ENCODE data around the gene POU5F1.
"Not testable (repeated sequence)": the region's sequence is repeated elsewhere in the genome, so short reads cannot be mapped to it uniquely, and the experiment has no call there.

DNA sequence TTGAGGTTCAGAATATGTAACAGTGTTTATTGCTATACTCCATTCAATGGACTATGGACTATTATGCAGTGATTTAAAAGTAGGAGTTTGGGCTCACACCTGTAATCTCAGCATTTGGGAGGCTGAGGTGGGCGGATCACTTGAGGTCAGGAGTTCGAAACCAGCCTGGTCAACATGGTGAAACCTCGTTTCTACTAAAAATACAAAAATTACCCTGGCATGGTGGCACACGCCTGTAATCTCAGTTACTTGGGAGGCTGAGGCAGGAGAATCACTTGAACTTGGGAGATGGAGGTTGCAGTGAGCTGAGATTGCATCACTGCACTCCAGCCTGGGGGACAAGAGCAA is 28.6 kb upstream of the POU5F1 start:
- TF ChIP-seq, protein P1, sequence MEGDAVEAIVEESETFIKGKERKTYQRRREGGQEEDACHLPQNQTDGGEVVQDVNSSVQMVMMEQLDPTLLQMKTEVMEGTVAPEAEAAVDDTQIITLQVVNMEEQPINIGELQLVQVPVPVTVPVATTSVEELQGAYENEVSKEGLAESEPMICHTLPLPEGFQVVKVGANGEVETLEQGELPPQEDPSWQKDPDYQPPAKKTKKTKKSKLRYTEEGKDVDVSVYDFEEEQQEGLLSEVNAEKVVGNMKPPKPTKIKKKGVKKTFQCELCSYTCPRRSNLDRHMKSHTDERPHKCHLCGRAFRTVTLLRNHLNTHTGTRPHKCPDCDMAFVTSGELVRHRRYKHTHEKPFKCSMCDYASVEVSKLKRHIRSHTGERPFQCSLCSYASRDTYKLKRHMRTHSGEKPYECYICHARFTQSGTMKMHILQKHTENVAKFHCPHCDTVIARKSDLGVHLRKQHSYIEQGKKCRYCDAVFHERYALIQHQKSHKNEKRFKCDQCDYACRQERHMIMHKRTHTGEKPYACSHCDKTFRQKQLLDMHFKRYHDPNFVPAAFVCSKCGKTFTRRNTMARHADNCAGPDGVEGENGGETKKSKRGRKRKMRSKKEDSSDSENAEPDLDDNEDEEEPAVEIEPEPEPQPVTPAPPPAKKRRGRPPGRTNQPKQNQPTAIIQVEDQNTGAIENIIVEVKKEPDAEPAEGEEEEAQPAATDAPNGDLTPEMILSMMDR (IDR thresholded peaks at IDR 0.05): not testable (repeated sequence)
- not testable (repeated sequence) for TF ChIP-seq POLR2A (IDR thresholded peaks at IDR 0.05)
